ENCODE measurements around the gene ACSL1.

ACSL1 gene

GRCh38 chr4:184810720-184811119 is 15.0 kb downstream of the ACSL1 start:
- no peak for FAIRE-seq

GRCh38 chr4:184808713-184809050 is 17.1 kb downstream of the ACSL1 start:
- no peak for FAIRE-seq

GRCh38 chr4:184807797-184808712 is 17.7 kb downstream of the ACSL1 start:
- FAIRE-seq = no peak

- FAIRE-seq = no peak
Measured at GRCh38 chr4:184807256-184807655, 18.5 kb downstream of the ACSL1 start.

- no peak for FAIRE-seq
Measured at GRCh38 chr4:184806711-184807110, 19.1 kb downstream of the ACSL1 start.

GRCh38 chr4:184806229-184806550 is 19.6 kb downstream of the ACSL1 start:
- FAIRE-seq = no peak

GRCh38 chr4:184805462-184806228 is 20.1 kb downstream of the ACSL1 start:
- no peak for FAIRE-seq

- no peak for FAIRE-seq
Measured at GRCh38 chr4:184804621-184805020, 21.1 kb downstream of the ACSL1 start.

- no peak for FAIRE-seq
Measured at GRCh38 chr4:184803874-184804273, 21.9 kb downstream of the ACSL1 start.

- no peak for FAIRE-seq
Measured at GRCh38 chr4:184803133-184803532, 22.6 kb downstream of the ACSL1 start.

- FAIRE-seq = no peak
Measured at GRCh38 chr4:184802697-184803015, 23.1 kb downstream of the ACSL1 start.

- FAIRE-seq = no peak
Measured at GRCh38 chr4:184801781-184802696, 23.7 kb downstream of the ACSL1 start.

- FAIRE-seq = no peak
Measured at GRCh38 chr4:184798504-184798903, 27.3 kb downstream of the ACSL1 start.

- no peak for FAIRE-seq
Measured at GRCh38 chr4:184796906-184797305, 28.9 kb downstream of the ACSL1 start.

- FAIRE-seq = no peak
Measured at GRCh38 chr4:184795214-184795844, 30.4 kb downstream of the ACSL1 start.

GRCh38 chr4:184794470-184794869 is 31.3 kb downstream of the ACSL1 start:
- FAIRE-seq = no peak

GRCh38 chr4:184793735-184794355 is 31.9 kb downstream of the ACSL1 start:
- FAIRE-seq = no peak

- no peak for FAIRE-seq
Measured at GRCh38 chr4:184792950-184793555, 32.7 kb downstream of the ACSL1 start.

- no peak for FAIRE-seq
Measured at GRCh38 chr4:184792334-184792733, 33.4 kb downstream of the ACSL1 start.

GRCh38 chr4:184790826-184791225 is 34.9 kb downstream of the ACSL1 start:
- FAIRE-seq = no peak

GRCh38 chr4:184787766-184788503 is 37.8 kb downstream of the ACSL1 start:
- no peak for FAIRE-seq

Data from colon (tissue), 2 donors.